Spinal cord (tissue), 10 donors: ENCODE results near the gene ERCC5. TPM values are rescaled to one million over a fixed set of nuclear protein-coding genes. Genes with fewer than 3 reads are reported as not detected.

ENCODE experiments used
- DNase-seq, 6 donors: peaks; one replicate each; pipeline versions ENCODE4 v3.0.0 to v3.0.0-alpha.2; 2013 to 2015; ENCODE audit warnings: low spot score in 6 of 6, low read depth in 4 of 6
- H3K27ac ChIP-seq: one replicate; pipeline ENCODE4 v1.5.1; 2013; ENCODE audit warnings: low read depth, low read length, control low read depth
- H3K27me3 ChIP-seq: one replicate; pipeline ENCODE4 v1.6.1; 2013; ENCODE audit warnings: low read length; ENCODE audit not compliant: control insufficient read depth, insufficient read depth
- H3K36me3 ChIP-seq: one replicate; pipeline ENCODE4 v1.6.1; 2013; ENCODE audit warnings: low read length; ENCODE audit not compliant: control insufficient read depth, insufficient read depth
- H3K4me1 ChIP-seq: one replicate; pipeline ENCODE4 v1.6.1; 2013; ENCODE audit warnings: low read length; ENCODE audit not compliant: control insufficient read depth, insufficient read depth
- H3K4me3 ChIP-seq: one replicate; pipeline ENCODE4 v1.5.1; 2013; ENCODE audit warnings: low read depth, low read length, control low read depth
- H3K9me3 ChIP-seq: one replicate; pipeline ENCODE4 v1.6.1; 2013; ENCODE audit warnings: low read length; ENCODE audit not compliant: control insufficient read depth, insufficient read depth
- WGBS: methylation state at CpG from one replicate; pipeline ENCODE4 v1.1.5; 2013; ENCODE audit warnings: missing lambda C conversion rate; ENCODE audit not compliant: insufficient coverage; 5-methylcytosine and 5-hydroxymethylcytosine counted together
- polyA plus RNA-seq, 2 donors: library from polyadenylated mRNA; unstranded; fragments of 120-200 nt; gene quantifications; one replicate each; pipeline ENCODE4 v1.2.1, GENCODE V29; 2013; ENCODE audit not compliant: insufficient read length in 2 of 2
- total RNA-seq, 2 donors: library from RNA; depleted of rRNA in 1 of 2; stranded (reverse); fragments of 120-200 nt in 1 of 2; fragments of >200 nt in 1 of 2; gene quantifications; one replicate each; pipeline versions ENCODE4 v1.2.3 to v1.2.4, GENCODE V29; 2013 to 2014
- donor health status: healthy.

ERCC5 gene
- total and polyA plus RNA-seq, 4 donors: 50.2 to 69.4 (median 55.4) TPM

GRCh38 chr13:102901615-102902305, 55.9 kb downstream of the ERCC5 start:
- no peak for DNase-seq
- H3K27ac ChIP-seq: no peak overlapping the region
- H3K4me1 ChIP-seq: peaks cover 4% of the 10 kb centered on the region
- no peaks in the 10 kb centered on the region for H3K27me3 ChIP-seq
- no peaks in the 10 kb centered on the region for H3K36me3 ChIP-seq
- H3K4me3 ChIP-seq: no peak overlapping the region
- no peaks in the 10 kb centered on the region for H3K9me3 ChIP-seq
- WGBS: 67% methylated on average over 3 of the region's 5 CpGs

GRCh38 chr13:102902789-102903347, 57.0 kb downstream of the ERCC5 start:
- H3K4me3 ChIP-seq: no peak overlapping the region
- 85% methylated on average over 12 of the region's 12 CpGs for WGBS

GRCh38 chr13:102903659-102904407, 58.0 kb downstream of the ERCC5 start:
- 68% methylated on average over 6 of the region's 14 CpGs for WGBS
- no peak overlapping the region for H3K4me3 ChIP-seq
- peak in 3 of 6 donors; percentile 33 to 85 (median 58) for DNase-seq
- H3K36me3 ChIP-seq: no peaks in the 10 kb centered on the region
- H3K9me3 ChIP-seq: no peaks in the 10 kb centered on the region
- no peaks in the 10 kb centered on the region for H3K27me3 ChIP-seq
- no peak overlapping the region for H3K27ac ChIP-seq
- peaks cover 4% of the 10 kb centered on the region for H3K4me1 ChIP-seq

More at GRCh38 chr13:102902789-102903347, 57.0 kb downstream of the ERCC5 start:
- H3K27ac ChIP-seq: no peak overlapping the region
- H3K4me1 ChIP-seq: peaks cover 4% of the 10 kb centered on the region
- no peak for DNase-seq
- H3K36me3 ChIP-seq: no peaks in the 10 kb centered on the region
- H3K27me3 ChIP-seq: no peaks in the 10 kb centered on the region
- no peaks in the 10 kb centered on the region for H3K9me3 ChIP-seq

- Histone ChIP-seq H3K4me3 (no peak overlapping the region), H3K9me3 (no peaks in the 10 kb centered on the region), H3K27me3 (no peaks in the 10 kb centered on the region), H3K27ac (no peak overlapping the region), H3K36me3 (no peaks in the 10 kb centered on the region), H3K4me1 (peaks cover 4% of the 10 kb centered on the region)
- no peak for DNase-seq
- 98% methylated on average over 4 of the region's 5 CpGs for WGBS
Observed at GRCh38 chr13:102904408-102904862, 58.6 kb downstream of the ERCC5 start.

GRCh38 chr13:102905905-102906771, 60.3 kb downstream of the ERCC5 start:
- H3K27me3 ChIP-seq: no peaks in the 10 kb centered on the region

GRCh38 chr13:102907016-102907756, 61.4 kb downstream of the ERCC5 start:
- WGBS: 100% methylated on average over 1 of the region's 2 CpGs
- Histone ChIP-seq H3K9me3 (no peaks in the 10 kb centered on the region), H3K4me1 (no peaks in the 10 kb centered on the region), H3K4me3 (no peak overlapping the region), H3K27ac (no peak overlapping the region), H3K27me3 (no peaks in the 10 kb centered on the region), H3K36me3 (no peaks in the 10 kb centered on the region)
- no peak for DNase-seq

More at GRCh38 chr13:102905905-102906771, 60.3 kb downstream of the ERCC5 start:
- no peak overlapping the region for H3K27ac ChIP-seq
- 68% methylated on average over 2 of the region's 7 CpGs for WGBS
- H3K9me3 ChIP-seq: no peaks in the 10 kb centered on the region
- H3K4me1 ChIP-seq: peaks cover 4% of the 10 kb centered on the region
- DNase-seq: no peak
- H3K36me3 ChIP-seq: no peaks in the 10 kb centered on the region
- H3K4me3 ChIP-seq: no peak overlapping the region

- Histone ChIP-seq H3K4me3 (no peak overlapping the region), H3K27me3 (no peaks in the 10 kb centered on the region), H3K4me1 (no peaks in the 10 kb centered on the region), H3K27ac (no peak overlapping the region), H3K9me3 (no peaks in the 10 kb centered on the region), H3K36me3 (no peaks in the 10 kb centered on the region)
- 100% methylated on average over 1 of the region's 4 CpGs for WGBS
- DNase-seq: no peak
Observed at GRCh38 chr13:102907886-102908515, 62.2 kb downstream of the ERCC5 start.

GRCh38 chr13:102909971-102910370, 64.1 kb downstream of the ERCC5 start:
- no peaks in the 10 kb centered on the region for H3K9me3 ChIP-seq
- H3K4me1 ChIP-seq: no peaks in the 10 kb centered on the region
- 69% methylated on average over 2 of the region's 3 CpGs for WGBS
- peak in 1 of 6 donors; percentile 59 for DNase-seq
- H3K4me3 ChIP-seq: no peak overlapping the region
- no peak overlapping the region for H3K27ac ChIP-seq
- H3K36me3 ChIP-seq: no peaks in the 10 kb centered on the region
- no peaks in the 10 kb centered on the region for H3K27me3 ChIP-seq
